K562 (cell line): ENCODE measurements around the gene RNU1-2. TPM values are rescaled to one million over a fixed set of nuclear protein-coding genes. Genes with fewer than 3 reads are reported as not detected.

ENCODE experiments used
- ATF2 ChIP-seq: sonication (generic); formaldehyde crosslinking; IDR thresholded peaks from 2 replicates; pipeline ENCODE4 v1.8.1; 2022; ENCODE audit warnings: missing genetic modification reagents
- ATF3 ChIP-seq, 2 experiments: fragments of 450-650 bp in 1 of 2; sonication (generic) in 1 of 2; formaldehyde crosslinking in 1 of 2; IDR thresholded peaks in 1 of 2; conservative IDR thresholded peaks in 1 of 2; 2 replicates each; pipeline versions ENCODE4 v1.6.1 to v1.8.1; 2016 to 2023; ENCODE audit warnings: mild to moderate bottlenecking in 2 of 2, moderate library complexity in 2 of 2, inconsistent platforms in 1 of 2, missing genetic modification reagents in 1 of 2
- CCNT2 ChIP-seq: IDR thresholded peaks from 2 replicates; pipeline ENCODE4 v1.6.1; 2011; ENCODE audit warnings: borderline replicate concordance, low read depth, mild to moderate bottlenecking, moderate library complexity, mixed read lengths, low read length; ENCODE audit not compliant: insufficient read length; ENCODE audit errors: extremely low read depth
- ESRRB ChIP-seq: fragments of 250-450 bp; sonication (Bioruptor Pico); IDR thresholded peaks from 2 replicates; pipeline ENCODE4 v1.5.0; 2020; ENCODE audit warnings: mild to moderate bottlenecking, moderate library complexity, borderline replicate concordance
- FOSL1 ChIP-seq: fragments of 200-800 bp; sonication (Bioruptor generic); conservative IDR thresholded peaks from 2 replicates; pipeline ENCODE4 v1.6.1; 2016; ENCODE audit warnings: missing genetic modification characterization, missing compliant biosample characterization
- HDAC3 ChIP-seq: fragments of 450-650 bp; IDR thresholded peaks from 2 replicates; pipeline ENCODE4 v1.6.1; 2018; ENCODE audit warnings: borderline replicate concordance, mild to moderate bottlenecking, moderate library complexity; ENCODE audit not compliant: partially characterized antibody
- ID3 ChIP-seq, 2 experiments: fragments of 250-450 bp in 1 of 2; fragments of 450-650 bp in 1 of 2; sonication (Bioruptor Pico) in 1 of 2; IDR thresholded peaks; 2 replicates each; pipeline versions ENCODE4 v1.6.1 to v1.8.0; 2016 to 2021; ENCODE audit warnings: mild to moderate bottlenecking in 2 of 2, moderate library complexity in 2 of 2, missing compliant biosample characterization in 1 of 2, missing genetic modification characterization in 1 of 2
- MXI1 ChIP-seq: IDR thresholded peaks from 2 replicates; pipeline ENCODE4 v1.6.1; 2011; ENCODE audit warnings: low read depth, mild to moderate bottlenecking, improper control_type of control experiment, low read length
- NFYB ChIP-seq: IDR thresholded peaks from 2 replicates; pipeline ENCODE4 v1.6.1; 2011; ENCODE audit warnings: mild to moderate bottlenecking, moderate library complexity; ENCODE audit not compliant: insufficient read length; ENCODE audit errors: extremely low read depth
- NR3C1 ChIP-seq: sonication (generic); formaldehyde crosslinking; IDR thresholded peaks from 2 replicates; pipeline ENCODE4 v1.8.1; 2022; ENCODE audit warnings: missing genetic modification reagents
- SMAD4 ChIP-seq: fragments of 250-450 bp; sonication (Bioruptor Pico); conservative IDR thresholded peaks from 2 replicates; pipeline ENCODE4 v1.8.0; 2021; ENCODE audit warnings: inconsistent platforms, mild to moderate bottlenecking, moderate library complexity
- THRAP3 ChIP-seq: fragments of 450-650 bp; IDR thresholded peaks from 2 replicates; pipeline ENCODE4 v1.6.1; 2016; ENCODE audit warnings: mild to moderate bottlenecking, inconsistent platforms, borderline replicate concordance
- XRCC5 ChIP-seq: fragments of 200-400 bp; formaldehyde crosslinking; IDR thresholded peaks from 2 replicates; pipeline ENCODE4 v1.6.1; 2017; ENCODE audit warnings: low read depth, mild to moderate bottlenecking, low read length
- ZKSCAN3 ChIP-seq: fragments of 250-450 bp; sonication (Bioruptor Pico); IDR thresholded peaks from 2 replicates; pipeline ENCODE4 v1.4.0; 2020
- ZNF444 ChIP-seq: fragments of 250-450 bp; sonication (Bioruptor Pico); IDR thresholded peaks from 2 replicates; pipeline ENCODE4 v1.4.0; 2020; ENCODE audit warnings: mild to moderate bottlenecking, moderate library complexity
- ZNF445 ChIP-seq: fragments of 250-450 bp; sonication (Bioruptor Pico); IDR thresholded peaks from 2 replicates; pipeline ENCODE4 v1.4.0; 2020; ENCODE audit warnings: low read depth, mild to moderate bottlenecking, moderate library complexity
- ZNF512 ChIP-seq: IDR thresholded peaks from 2 replicates; pipeline ENCODE4 v1.6.1; 2016; ENCODE audit warnings: missing genetic modification characterization, missing compliant biosample characterization
- polyA plus RNA-seq, 8 experiments: library from polyadenylated mRNA; depleted of rRNA in 4 of 8; stranded (reverse) in 5 of 8; unstranded in 3 of 8; fragments of >200 nt; fragmentation: Nextera tagmentation in 2 of 8; fragmentation: Illumina TruSeq in 1 of 8; extraction: Ambion mirVana in 2 of 8; extraction: Trizol in 1 of 8; gene quantifications; 2 replicates each; pipeline versions ENCODE4 v1.2.1 to v1.2.3, GENCODE V29; 2011 to 2014; ENCODE audit warnings: inconsistent platforms in 1 of 8, missing spikeins in 1 of 8
- total RNA-seq, 7 experiments: library from RNA; depleted of rRNA in 6 of 7; stranded (reverse); fragments of >200 nt in 6 of 7; fragmentation: Illumina TruSeq in 2 of 7; extraction: Trizol in 2 of 7; gene quantifications; 2 replicates each; pipeline versions ENCODE4 v1.2.1 to v1.2.3, GENCODE V29; 2011 to 2021; ENCODE audit warnings: low replicate concordance in 1 of 7
- TF ChIP-seq, protein P1 (sequence below): fragments of 200-800 bp; sonication (Bioruptor generic); IDR thresholded peaks from 2 replicates; pipeline ENCODE4 v1.6.1; 2017; ENCODE audit warnings: missing genetic modification characterization, missing compliant biosample characterization
- TF ChIP-seq, protein P2 (sequence below): sonication (generic); formaldehyde crosslinking; IDR thresholded peaks from 2 replicates; pipeline ENCODE4 v1.5.0; 2020; ENCODE audit warnings: missing genetic modification reagents

RNU1-2 gene
- total and polyA plus RNA-seq, 9 of the 15 experiments (the other 6 are each of a cell fraction or from before 2014, with no cell fraction given) = under 0.01 to 32,823 (median 2,538) TPM; not detected in 4

DNA sequence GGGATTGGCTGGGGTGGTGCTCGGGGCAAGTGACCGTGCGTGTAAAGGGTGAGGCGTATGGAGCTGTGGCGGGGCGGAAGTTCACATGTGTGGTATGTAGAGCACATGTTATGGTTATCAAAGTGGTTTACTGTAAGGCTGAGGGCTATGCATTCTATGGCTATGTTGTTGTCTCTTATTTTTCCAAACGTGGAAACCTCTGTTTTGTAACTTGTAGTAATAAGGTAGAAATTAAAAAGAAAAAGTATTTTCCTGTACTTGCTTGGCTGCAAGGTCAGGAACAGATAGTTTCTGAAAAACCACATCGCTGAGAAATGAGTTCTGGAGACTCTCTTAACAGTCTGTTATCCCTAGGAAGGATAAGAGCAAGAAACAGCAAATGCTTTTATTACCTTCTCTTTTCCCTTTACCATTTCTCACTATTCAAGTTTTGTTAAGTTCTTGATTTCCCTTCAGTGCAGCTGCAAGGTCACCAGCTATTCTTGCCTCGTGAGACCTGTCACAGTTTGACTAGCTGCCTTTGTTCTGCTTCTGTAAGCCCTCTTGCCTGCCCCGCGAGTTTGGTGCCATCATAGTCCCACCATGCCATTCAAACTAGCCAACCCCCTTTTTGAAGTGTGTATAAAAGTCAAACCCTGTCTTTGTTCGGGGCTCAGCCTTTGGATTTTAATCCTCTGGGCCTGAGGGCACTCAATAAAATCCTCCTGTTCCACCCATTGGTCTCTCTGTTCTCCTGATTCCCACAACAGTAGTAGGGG is 9.5 kb downstream of the RNU1-2 start (continued):
- peak; percentile 98 for TF ChIP-seq ZNF444 (CRISPR knock-in tag)
- TF ChIP-seq FOSL1 (tag) = 0 out of 2 replicates have a peak, but pooled peaks have one; percentile 37
- TF ChIP-seq ZNF445 (CRISPR knock-in tag) = peak; percentile 99
- TF ChIP-seq, protein P1, sequence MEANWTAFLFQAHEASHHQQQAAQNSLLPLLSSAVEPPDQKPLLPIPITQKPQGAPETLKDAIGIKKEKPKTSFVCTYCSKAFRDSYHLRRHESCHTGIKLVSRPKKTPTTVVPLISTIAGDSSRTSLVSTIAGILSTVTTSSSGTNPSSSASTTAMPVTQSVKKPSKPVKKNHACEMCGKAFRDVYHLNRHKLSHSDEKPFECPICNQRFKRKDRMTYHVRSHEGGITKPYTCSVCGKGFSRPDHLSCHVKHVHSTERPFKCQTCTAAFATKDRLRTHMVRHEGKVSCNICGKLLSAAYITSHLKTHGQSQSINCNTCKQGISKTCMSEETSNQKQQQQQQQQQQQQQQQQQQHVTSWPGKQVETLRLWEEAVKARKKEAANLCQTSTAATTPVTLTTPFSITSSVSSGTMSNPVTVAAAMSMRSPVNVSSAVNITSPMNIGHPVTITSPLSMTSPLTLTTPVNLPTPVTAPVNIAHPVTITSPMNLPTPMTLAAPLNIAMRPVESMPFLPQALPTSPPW = no peak
- no peak for TF ChIP-seq NR3C1 (CRISPR knock-in tag)
- TF ChIP-seq ATF3 (IDR thresholded peaks at IDR 0.05) = no peak
- TF ChIP-seq ATF3 (CRISPR knock-in tag; conservative IDR thresholded peaks at IDR 0.05) = peak; percentile 94
- TF ChIP-seq XRCC5 = peak; percentile 53; the same call in 1 of the 2 replicates
- peak; percentile 95 for TF ChIP-seq MXI1
- TF ChIP-seq, protein P2, sequence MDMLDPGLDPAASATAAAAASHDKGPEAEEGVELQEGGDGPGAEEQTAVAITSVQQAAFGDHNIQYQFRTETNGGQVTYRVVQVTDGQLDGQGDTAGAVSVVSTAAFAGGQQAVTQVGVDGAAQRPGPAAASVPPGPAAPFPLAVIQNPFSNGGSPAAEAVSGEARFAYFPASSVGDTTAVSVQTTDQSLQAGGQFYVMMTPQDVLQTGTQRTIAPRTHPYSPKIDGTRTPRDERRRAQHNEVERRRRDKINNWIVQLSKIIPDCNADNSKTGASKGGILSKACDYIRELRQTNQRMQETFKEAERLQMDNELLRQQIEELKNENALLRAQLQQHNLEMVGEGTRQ = no peak
- TF ChIP-seq ATF2 (CRISPR knock-in tag) = no peak
- TF ChIP-seq HDAC3 = peak; percentile 89
- TF ChIP-seq CCNT2 = peak; percentile 88
- no peak for TF ChIP-seq ZKSCAN3 (CRISPR knock-in tag)
- no peak for TF ChIP-seq ID3 (CRISPR knock-in tag; IDR thresholded peaks at IDR 0.05)
- TF ChIP-seq ID3 (tag; IDR thresholded peaks at IDR 0.05) = peak; percentile 6; the same call in 1 of the 2 replicates
- TF ChIP-seq SMAD4 = 0 out of 2 replicates have a peak, but pooled peaks have one; percentile 51
- TF ChIP-seq THRAP3 = peak; percentile 98
- peak; percentile 99 for TF ChIP-seq ESRRB (CRISPR knock-in tag)
- TF ChIP-seq ZNF512 (tag) = no peak
- TF ChIP-seq NFYB = no peak
